ENCODE results near the gene RGS6. TPM values are rescaled to one million over a fixed set of nuclear protein-coding genes. Genes with fewer than 3 reads are reported as not detected.

RGS6 gene
- total RNA-seq, 4 donors from 2014 or later, result 0.50 to 6.5 (median 4.7) TPM

GRCh38 chr14:72554401-72554800 is 622.2 kb downstream of the RGS6 start:
- peaks cover 6% of the 10 kb centered on the region for H3K27me3 ChIP-seq
- H3K36me3 ChIP-seq, result no peaks in the 10 kb centered on the region
- TF ChIP-seq EP300 (IDR thresholded peaks at IDR 0.05), result no peak
- TF ChIP-seq CTCF (IDR thresholded peaks at IDR 0.05), result no peak
- TF ChIP-seq POLR2AphosphoS5 (IDR thresholded peaks at IDR 0.05), result no peak
- no peak for TF ChIP-seq POLR2A (IDR thresholded peaks at IDR 0.05)
- H3K4me3 ChIP-seq, result no peak overlapping the region
- WGBS, 2 donors (ENCODE audit: low coverage in 1 of 2), result 57 to 74% methylated on average over 1 to 4 of the region's 4 CpGs
- no peaks in the 10 kb centered on the region for H3K9me3 ChIP-seq
- ATAC-seq, result no peak
- H3K27ac ChIP-seq, result peak overlapping the region in 1 of 4 donors; percentile 38
- H3K4me1 ChIP-seq, result peaks cover 0 to 32% (median 0%) of the 10 kb centered on the region in 3 donors

- no peaks in the 10 kb centered on the region for H3K36me3 ChIP-seq
- peaks cover 6% of the 10 kb centered on the region for H3K27me3 ChIP-seq
- TF ChIP-seq POLR2AphosphoS5 (IDR thresholded peaks at IDR 0.05) (no peak), POLR2A (IDR thresholded peaks at IDR 0.05) (no peak), EP300 (IDR thresholded peaks at IDR 0.05) (no peak), CTCF (IDR thresholded peaks at IDR 0.05) (no peak)
- peak overlapping the region in 1 of 4 donors; percentile 38 for H3K27ac ChIP-seq
- H3K4me3 ChIP-seq, result no peak overlapping the region
- no peak for ATAC-seq
- peaks cover 0 to 39% (median 0%) of the 10 kb centered on the region in 3 donors for H3K4me1 ChIP-seq
- no peaks in the 10 kb centered on the region for H3K9me3 ChIP-seq
- WGBS, 2 donors (ENCODE audit: low coverage in 1 of 2), result 80 to 87% methylated on average over 1 to 3 of the region's 5 CpGs
Measured at GRCh38 chr14:72554994-72555608, 622.9 kb downstream of the RGS6 start.

- ATAC-seq, result no peak
- H3K36me3 ChIP-seq, result no peaks in the 10 kb centered on the region
- H3K27ac ChIP-seq, result no peak overlapping the region
- TF ChIP-seq POLR2AphosphoS5 (IDR thresholded peaks at IDR 0.05), result no peak
- TF ChIP-seq POLR2A (IDR thresholded peaks at IDR 0.05), result no peak
- no peak for TF ChIP-seq EP300 (IDR thresholded peaks at IDR 0.05)
- TF ChIP-seq CTCF (IDR thresholded peaks at IDR 0.05), result no peak
- 91% methylated on average over 7 of the region's 7 CpGs; no CpG with 5 or more reads in 1 of the 2 donors for WGBS, 2 donors (ENCODE audit: low coverage in 1 of 2)
- peaks cover 6% of the 10 kb centered on the region for H3K27me3 ChIP-seq
- no peaks in the 10 kb centered on the region for H3K9me3 ChIP-seq
- peaks cover 0 to 43% (median 0%) of the 10 kb centered on the region in 3 donors for H3K4me1 ChIP-seq
- H3K4me3 ChIP-seq, result no peak overlapping the region
Measured at GRCh38 chr14:72555609-72556000, 623.4 kb downstream of the RGS6 start.

- Histone ChIP-seq H3K27ac (no peak overlapping the region), H3K36me3 (no peaks in the 10 kb centered on the region), H3K4me3 (no peak overlapping the region), H3K4me1 (peaks cover 0 to 42% (median 0%) of the 10 kb centered on the region in 3 donors), H3K27me3 (peaks cover 5% of the 10 kb centered on the region), H3K9me3 (no peaks in the 10 kb centered on the region)
- no peak for ATAC-seq
- TF ChIP-seq EP300 (IDR thresholded peaks at IDR 0.05) (no peak), POLR2A (IDR thresholded peaks at IDR 0.05) (no peak), POLR2AphosphoS5 (IDR thresholded peaks at IDR 0.05) (no peak), CTCF (IDR thresholded peaks at IDR 0.05) (no peak)
- WGBS, 2 donors (ENCODE audit: low coverage in 1 of 2), result 88 to 89% methylated on average over 3 to 4 of the region's 6 CpGs
Measured at GRCh38 chr14:72557671-72558070, 625.4 kb downstream of the RGS6 start.

GRCh38 chr14:72558721-72559120 is 626.5 kb downstream of the RGS6 start:
- no peaks in the 10 kb centered on the region for H3K27me3 ChIP-seq
- H3K4me1 ChIP-seq, result peaks cover 0 to 33% (median 0%) of the 10 kb centered on the region in 3 donors
- TF ChIP-seq POLR2AphosphoS5 (IDR thresholded peaks at IDR 0.05) (no peak), EP300 (IDR thresholded peaks at IDR 0.05) (no peak), POLR2A (IDR thresholded peaks at IDR 0.05) (no peak), CTCF (IDR thresholded peaks at IDR 0.05) (no peak)
- H3K4me3 ChIP-seq, result no peak overlapping the region
- no peaks in the 10 kb centered on the region for H3K9me3 ChIP-seq
- WGBS, 2 donors (ENCODE audit: low coverage in 1 of 2), result 27% methylated on average over 3 of the region's 5 CpGs; no CpG with 5 or more reads in 1 of the 2 donors
- peak overlapping the region in 2 of 4 donors; percentile 8 to 20 for H3K27ac ChIP-seq
- no peak for ATAC-seq
- no peaks in the 10 kb centered on the region for H3K36me3 ChIP-seq
